H1 (cell line): ENCODE measurements around the gene EIF2B5. TPM values are rescaled to one million over a fixed set of nuclear protein-coding genes. Genes with fewer than 3 reads are reported as not detected.

Source experiments
- ATF2 ChIP-seq: IDR thresholded peaks from 2 replicates; pipeline ENCODE4 v1.6.1; 2012; ENCODE audit warnings: low read length, inconsistent platforms
- BACH1 ChIP-seq: IDR thresholded peaks from 2 replicates; pipeline ENCODE4 v1.6.1; 2012; ENCODE audit warnings: low read length, improper control_type of control experiment
- CHD2 ChIP-seq: IDR thresholded peaks from 2 replicates; pipeline ENCODE4 v1.6.1; 2012; ENCODE audit warnings: low read length, improper control_type of control experiment
- E2F6 ChIP-seq: IDR thresholded peaks from 2 replicates; pipeline ENCODE4 v1.6.1; 2012; ENCODE audit warnings: inconsistent platforms
- EGR1 ChIP-seq: IDR thresholded peaks from 2 replicates; pipeline ENCODE4 v1.6.1; 2011; ENCODE audit warnings: low read depth, low read length, borderline replicate concordance
- GTF2F1 ChIP-seq: IDR thresholded peaks from 2 replicates; pipeline ENCODE4 v1.6.1; 2012; ENCODE audit warnings: low read depth, low read length, improper control_type of control experiment, borderline replicate concordance
- HDAC6 ChIP-seq: IDR thresholded peaks from one replicate; pipeline ENCODE4 v1.7.1; 2012; ENCODE audit warnings: low read depth, mild to moderate bottlenecking, inconsistent platforms, low read length, moderate library complexity
- JUND ChIP-seq: IDR thresholded peaks from 2 replicates; pipeline ENCODE4 v1.6.1; 2011; ENCODE audit warnings: mild to moderate bottlenecking, improper control_type of control experiment, low read length
- KDM4A ChIP-seq: IDR thresholded peaks from one replicate; pipeline ENCODE4 v1.7.1; 2012; ENCODE audit warnings: low read depth, mild to moderate bottlenecking, moderate library complexity, low read length, inconsistent platforms; ENCODE audit not compliant: severe bottlenecking
- MAFK ChIP-seq: IDR thresholded peaks from 2 replicates; pipeline ENCODE4 v1.6.1; 2012; ENCODE audit warnings: low read depth, mild to moderate bottlenecking, improper control_type of control experiment, low read length
- MAX ChIP-seq: IDR thresholded peaks from 2 replicates; pipeline ENCODE4 v1.6.1; 2012; ENCODE audit warnings: inconsistent platforms
- NRF1 ChIP-seq: IDR thresholded peaks from 2 replicates; pipeline ENCODE4 v1.6.1; 2011; ENCODE audit warnings: mild to moderate bottlenecking, low read depth, low read length, improper control_type of control experiment
- SIN3A ChIP-seq, 2 experiments: IDR thresholded peaks in 1 of 2; conservative IDR thresholded peaks in 1 of 2; 2 replicates each; pipeline ENCODE4 v1.6.1; 2011 to 2012; ENCODE audit warnings: low read length in 2 of 2, improper control_type of control experiment in 1 of 2, low read depth in 1 of 2, mild to moderate bottlenecking in 1 of 2
- TAF1 ChIP-seq: IDR thresholded peaks from 2 replicates; pipeline ENCODE4 v1.6.1; 2011; ENCODE audit warnings: mild to moderate bottlenecking, low read depth, low read length
- TAF7 ChIP-seq: optimal IDR thresholded peaks from 2 replicates; pipeline ENCODE3; 2011; ENCODE audit warnings: low read depth, mild to moderate bottlenecking, inconsistent platforms, low read length, moderate library complexity, borderline replicate concordance
- TBP ChIP-seq: IDR thresholded peaks from 2 replicates; pipeline ENCODE4 v1.6.1; 2011; ENCODE audit warnings: low read depth, low read length, improper control_type of control experiment
- polyA plus RNA-seq, 7 experiments: library from polyadenylated mRNA; depleted of rRNA in 3 of 7; stranded (reverse) in 5 of 7; unstranded in 2 of 7; fragments of >200 nt in 5 of 7; fragments of 200-250 nt in 2 of 7; gene quantifications; 1 replicate in 5 of 7; 2 replicates in 1 of 7; 4 replicates in 1 of 7; pipeline versions ENCODE4 v1.2.1 to v1.2.3, GENCODE V29; 2011 to 2013; ENCODE audit warnings: missing spikeins in 2 of 7, mixed read lengths in 2 of 7
- total RNA-seq: library from RNA; stranded (reverse); fragmentation: NEBNext Ultra II Directional; extraction: Animal tissue kit (Norgen Biotek cat#: 25700); gene quantifications from 2 replicates; pipeline ENCODE4 v1.2.1, GENCODE V29; 2021

Gene EIF2B5
- total and polyA plus RNA-seq, 2 of the 8 experiments (the other 6 are each of a cell fraction or from before 2014, with no cell fraction given), result 33.1 to 40.0 TPM

- peak; percentile 23; the same call in 1 of the 2 replicates for TF ChIP-seq ATF2
- TF ChIP-seq EGR1, result no peak
- TF ChIP-seq NRF1, result peak; percentile 96
- 0 out of 2 replicates have a peak, but pooled peaks have one; percentile 7 for TF ChIP-seq JUND
- peak; percentile 71; the same call in 1 of the 2 replicates for TF ChIP-seq TAF1
- no peak; a peak in 1 of 4 replicates for TF ChIP-seq SIN3A (conservative IDR thresholded peaks at IDR 0.05 in 1 of 2, IDR thresholded peaks at IDR 0.05 in 1 of 2; ENCODE audit: low read depth in 1 of 2, low read length in 2 of 2)
- peak; percentile 66 for TF ChIP-seq TAF7
- TF ChIP-seq E2F6, result 0 out of 2 replicates have a peak, but pooled peaks have one; percentile 73
- peak; percentile 75 for TF ChIP-seq BACH1
- TF ChIP-seq MAFK, result peak; percentile 71; the same call in 1 of the 2 replicates
- 0 out of 2 replicates have a peak, but pooled peaks have one; percentile 36 for TF ChIP-seq CHD2
- no peak for TF ChIP-seq GTF2F1
- TF ChIP-seq HDAC6, result no peak
- no peak for TF ChIP-seq KDM4A
- TF ChIP-seq MAX, result peak; percentile 76
- TF ChIP-seq TBP, result peak; percentile 61; the same call in 1 of the 2 replicates
Observed at GRCh38 chr3:184185461-184186183, 50.5 kb downstream of the EIF2B5 start (continued).
